Stomach (tissue), 4 donors: ENCODE measurements around the gene EPB41.

Experiments
- POLR2A ChIP-seq, 4 donors: fragments of 450-650 bp; IDR thresholded peaks; one replicate each; pipeline ENCODE4 v1.6.1; 2016; ENCODE audit warnings: antibody characterized with exemption in 4 of 4, control low read depth in 2 of 4, mild to moderate bottlenecking in 1 of 4, moderate library complexity in 1 of 4
- TF ChIP-seq, protein P1 (sequence below), 7 experiments: fragments of 450-650 bp in 4 of 7; fragments of 200-600 bp in 3 of 7; sonication (generic) in 3 of 7; IDR thresholded peaks; one replicate each; pipeline ENCODE4 v1.5.1; 2016 to 2019; ENCODE audit warnings: antibody characterized with exemption in 7 of 7, control low read depth in 2 of 7, mild to moderate bottlenecking in 1 of 7

GRCh38 chr1:29166291-29166878 lies 252.0 kb downstream of the EPB41 start:
- TF ChIP-seq, protein P1, sequence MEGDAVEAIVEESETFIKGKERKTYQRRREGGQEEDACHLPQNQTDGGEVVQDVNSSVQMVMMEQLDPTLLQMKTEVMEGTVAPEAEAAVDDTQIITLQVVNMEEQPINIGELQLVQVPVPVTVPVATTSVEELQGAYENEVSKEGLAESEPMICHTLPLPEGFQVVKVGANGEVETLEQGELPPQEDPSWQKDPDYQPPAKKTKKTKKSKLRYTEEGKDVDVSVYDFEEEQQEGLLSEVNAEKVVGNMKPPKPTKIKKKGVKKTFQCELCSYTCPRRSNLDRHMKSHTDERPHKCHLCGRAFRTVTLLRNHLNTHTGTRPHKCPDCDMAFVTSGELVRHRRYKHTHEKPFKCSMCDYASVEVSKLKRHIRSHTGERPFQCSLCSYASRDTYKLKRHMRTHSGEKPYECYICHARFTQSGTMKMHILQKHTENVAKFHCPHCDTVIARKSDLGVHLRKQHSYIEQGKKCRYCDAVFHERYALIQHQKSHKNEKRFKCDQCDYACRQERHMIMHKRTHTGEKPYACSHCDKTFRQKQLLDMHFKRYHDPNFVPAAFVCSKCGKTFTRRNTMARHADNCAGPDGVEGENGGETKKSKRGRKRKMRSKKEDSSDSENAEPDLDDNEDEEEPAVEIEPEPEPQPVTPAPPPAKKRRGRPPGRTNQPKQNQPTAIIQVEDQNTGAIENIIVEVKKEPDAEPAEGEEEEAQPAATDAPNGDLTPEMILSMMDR (IDR thresholded peaks at IDR 0.05), result no peak
- no peak for TF ChIP-seq POLR2A (IDR thresholded peaks at IDR 0.05)
